Measurements from ENCODE around the gene TSPEAR.

Gene TSPEAR

GRCh38 chr21:44723177-44724131, 12.1 kb upstream of the TSPEAR start:
- Histone ChIP-seq H3K4me1 (peaks cover 38% of the 10 kb centered on the region), H3K27me3 (peaks cover 8% of the 10 kb centered on the region; the same call in 1 of the 2 replicates), H3K4me3 (peak overlapping the region; percentile 59), H3K27ac (peak overlapping the region; percentile 85), H3K36me3 (no peaks in the 10 kb centered on the region), H3K4me2 (peak overlapping the region; percentile 97), H4K20me1 (no peaks in the 10 kb centered on the region; the same call in 1 of the 2 replicates), H3K9ac (peak overlapping the region; percentile 69), H3K9me3 (no peaks in the 10 kb centered on the region)
- TF ChIP-seq Cebpa-rat (IDR thresholded peaks at IDR 0.05) = no peak

- no peaks in the 10 kb centered on the region; the same call in 1 of the 2 replicates for H4K20me1 ChIP-seq
- peaks cover 12% of the 10 kb centered on the region; the same call in 1 of the 2 replicates for H3K27me3 ChIP-seq
- peak overlapping the region; percentile 59 for H3K4me3 ChIP-seq
- H3K9me3 ChIP-seq = no peaks in the 10 kb centered on the region
- peak overlapping the region; percentile 85 for H3K27ac ChIP-seq
- TF ChIP-seq Cebpa-rat (IDR thresholded peaks at IDR 0.05) = no peak
- H3K4me1 ChIP-seq = peaks cover 38% of the 10 kb centered on the region
- H3K9ac ChIP-seq = peak overlapping the region; percentile 69
- no peaks in the 10 kb centered on the region for H3K36me3 ChIP-seq
- H3K4me2 ChIP-seq = peak overlapping the region; percentile 97
These were observed 11.4 kb upstream of the TSPEAR start for GRCh38 chr21:44722731-44723130.

GRCh38 chr21:44720170-44720569, 8.8 kb upstream of the TSPEAR start:
- no peak overlapping the region for H3K9ac ChIP-seq
- no peak overlapping the region for H3K27ac ChIP-seq
- H3K4me2 ChIP-seq = no peak overlapping the region
- H3K27me3 ChIP-seq = peaks cover 22% of the 10 kb centered on the region; the same call in 1 of the 2 replicates
- no peak for TF ChIP-seq Cebpa-rat (IDR thresholded peaks at IDR 0.05)
- H3K9me3 ChIP-seq = no peaks in the 10 kb centered on the region
- no peaks in the 10 kb centered on the region for H3K36me3 ChIP-seq
- no peaks in the 10 kb centered on the region; the same call in 1 of the 2 replicates for H4K20me1 ChIP-seq
- H3K4me3 ChIP-seq = no peak overlapping the region
- peaks cover 34% of the 10 kb centered on the region for H3K4me1 ChIP-seq

GRCh38 chr21:44718571-44718970, 7.2 kb upstream of the TSPEAR start:
- no peaks in the 10 kb centered on the region; the same call in 1 of the 2 replicates for H4K20me1 ChIP-seq
- H3K4me1 ChIP-seq = peaks cover 19% of the 10 kb centered on the region
- H3K9ac ChIP-seq = no peak overlapping the region
- no peak overlapping the region for H3K4me3 ChIP-seq
- no peaks in the 10 kb centered on the region for H3K36me3 ChIP-seq
- TF ChIP-seq Cebpa-rat (IDR thresholded peaks at IDR 0.05) = no peak
- H3K9me3 ChIP-seq = no peaks in the 10 kb centered on the region; the same call in 1 of the 2 replicates
- H3K27me3 ChIP-seq = peaks cover 34% of the 10 kb centered on the region
- no peak overlapping the region for H3K4me2 ChIP-seq
- H3K27ac ChIP-seq = no peak overlapping the region

- Histone ChIP-seq H3K4me2 (no peak overlapping the region), H3K27ac (no peak overlapping the region), H3K27me3 (peaks cover 38% of the 10 kb centered on the region), H3K9ac (no peak overlapping the region), H4K20me1 (peaks cover under 1% of the 10 kb centered on the region; the same call in 1 of the 2 replicates), H3K36me3 (no peaks in the 10 kb centered on the region), H3K9me3 (no peaks in the 10 kb centered on the region; the same call in 1 of the 2 replicates), H3K4me3 (no peak overlapping the region), H3K4me1 (peaks cover 14% of the 10 kb centered on the region)
- no peak for TF ChIP-seq Cebpa-rat (IDR thresholded peaks at IDR 0.05)
These were observed 6.7 kb upstream of the TSPEAR start for GRCh38 chr21:44718093-44718492.

GRCh38 chr21:44716984-44717383, 5.6 kb upstream of the TSPEAR start:
- no peaks in the 10 kb centered on the region; the same call in 1 of the 2 replicates for H3K9me3 ChIP-seq
- no peak overlapping the region for H3K9ac ChIP-seq
- peaks cover 50% of the 10 kb centered on the region for H3K27me3 ChIP-seq
- peaks cover 9% of the 10 kb centered on the region; the same call in 1 of the 2 replicates for H4K20me1 ChIP-seq
- H3K4me2 ChIP-seq = no peak overlapping the region
- peaks cover 3% of the 10 kb centered on the region for H3K4me1 ChIP-seq
- TF ChIP-seq Cebpa-rat (IDR thresholded peaks at IDR 0.05) = no peak
- H3K27ac ChIP-seq = no peak overlapping the region
- H3K4me3 ChIP-seq = no peak overlapping the region
- H3K36me3 ChIP-seq = no peaks in the 10 kb centered on the region

- Histone ChIP-seq H3K4me2 (no peak overlapping the region), H3K36me3 (no peaks in the 10 kb centered on the region), H4K20me1 (peaks cover 24% of the 10 kb centered on the region), H3K4me1 (peaks cover 2% of the 10 kb centered on the region; the same call in 1 of the 2 replicates), H3K27ac (no peak overlapping the region), H3K9me3 (no peaks in the 10 kb centered on the region; the same call in 1 of the 2 replicates), H3K9ac (no peak overlapping the region), H3K27me3 (peaks cover 70% of the 10 kb centered on the region), H3K4me3 (no peak overlapping the region)
- no peak for TF ChIP-seq Cebpa-rat (IDR thresholded peaks at IDR 0.05)
These were observed 3.5 kb upstream of the TSPEAR start for GRCh38 chr21:44714905-44715304.

GRCh38 chr21:44713846-44714245, 2.5 kb upstream of the TSPEAR start:
- no peak overlapping the region for H3K9ac ChIP-seq
- H3K27ac ChIP-seq = no peak overlapping the region
- peaks cover 80% of the 10 kb centered on the region for H3K27me3 ChIP-seq

GRCh38 chr21:44713130-44713529, 1.8 kb upstream of the TSPEAR start:
- Histone ChIP-seq H3K27me3 (peaks cover 80% of the 10 kb centered on the region), H3K4me1 (peaks cover 11% of the 10 kb centered on the region), H3K4me2 (no peak overlapping the region), H3K36me3 (no peaks in the 10 kb centered on the region), H3K9ac (no peak overlapping the region), H4K20me1 (peaks cover 40% of the 10 kb centered on the region), H3K9me3 (no peaks in the 10 kb centered on the region; the same call in 1 of the 2 replicates), H3K4me3 (no peak overlapping the region), H3K27ac (no peak overlapping the region)
- TF ChIP-seq Cebpa-rat (IDR thresholded peaks at IDR 0.05) = no peak

More at GRCh38 chr21:44713846-44714245, 2.5 kb upstream of the TSPEAR start:
- Histone ChIP-seq H3K4me3 (no peak overlapping the region), H3K9me3 (no peaks in the 10 kb centered on the region; the same call in 1 of the 2 replicates), H3K4me1 (peaks cover 11% of the 10 kb centered on the region), H4K20me1 (peaks cover 33% of the 10 kb centered on the region), H3K36me3 (no peaks in the 10 kb centered on the region), H3K4me2 (no peak overlapping the region)
- no peak for TF ChIP-seq Cebpa-rat (IDR thresholded peaks at IDR 0.05)

All from BLaER1 (cell line).